Transverse colon (tissue), 4 donors: ENCODE results near the gene UTF1.

ENCODE experiments used
- CTCF ChIP-seq, 5 experiments: fragments of 200-600 bp in 3 of 5; fragments of 450-650 bp in 2 of 5; sonication (generic) in 3 of 5; IDR thresholded peaks; 1 replicate in 2 of 5; 2 replicates in 3 of 5; pipeline ENCODE4 v1.5.1; 2016 to 2017; ENCODE audit warnings: antibody characterized with exemption in 5 of 5, inconsistent platforms in 3 of 5, mild to moderate bottlenecking in 2 of 5, moderate library complexity in 1 of 5
- EP300 ChIP-seq: sonication (generic); formaldehyde crosslinking; IDR thresholded peaks from one replicate; pipeline ENCODE4 v1.6.1; 2017; ENCODE audit warnings: antibody characterized with exemption, low read depth
- POLR2A ChIP-seq: fragments of 450-650 bp; IDR thresholded peaks from one replicate; pipeline ENCODE4 v1.6.1; 2016; ENCODE audit warnings: antibody characterized with exemption, mild to moderate bottlenecking, moderate library complexity
- POLR2AphosphoS5 ChIP-seq, 3 donors: sonication (generic); formaldehyde crosslinking; IDR thresholded peaks; one replicate each; pipeline ENCODE4 v1.6.1; 2016; ENCODE audit warnings: antibody characterized with exemption in 3 of 3

GRCh38 chr10:133255323-133255722 lies 25.3 kb downstream of the UTF1 start:
- no peak for TF ChIP-seq CTCF (IDR thresholded peaks at IDR 0.05)
- no peak for TF ChIP-seq POLR2AphosphoS5 (IDR thresholded peaks at IDR 0.05)
- TF ChIP-seq POLR2A, result no peak
- no peak for TF ChIP-seq EP300
